HG03175 (cell line): ENCODE measurements around the gene DENND1A.

ENCODE experiments used
- ATAC-seq: cut with Tn5 transposase; IDR thresholded peaks from one replicate; pipeline ENCODE4 v1.9.1; 2021; ENCODE audit warnings: mild to moderate bottlenecking, moderate library complexity; ENCODE audit not compliant: unreplicated experiment

Gene DENND1A

GRCh38 chr9:123480791-123481190 lies 449.1 kb downstream of the DENND1A start:
- no peak for ATAC-seq

GRCh38 chr9:123480096-123480495 lies 449.8 kb downstream of the DENND1A start:
- no peak for ATAC-seq

- ATAC-seq: no peak
Measured at GRCh38 chr9:123478967-123479602, 450.8 kb downstream of the DENND1A start.

- ATAC-seq: no peak
Measured at GRCh38 chr9:123478160-123478559, 451.8 kb downstream of the DENND1A start.

GRCh38 chr9:123475407-123475806 lies 454.5 kb downstream of the DENND1A start:
- ATAC-seq: no peak

- ATAC-seq: no peak
Measured at GRCh38 chr9:123472862-123473614, 456.9 kb downstream of the DENND1A start.

GRCh38 chr9:123471843-123472570 lies 457.9 kb downstream of the DENND1A start:
- ATAC-seq: no peak

- no peak for ATAC-seq
Measured at GRCh38 chr9:123470991-123471770, 458.7 kb downstream of the DENND1A start.

GRCh38 chr9:123470121-123470782 lies 459.7 kb downstream of the DENND1A start:
- no peak for ATAC-seq

- ATAC-seq: no peak
Measured at GRCh38 chr9:123469282-123469681, 460.6 kb downstream of the DENND1A start.

GRCh38 chr9:123468541-123468940 lies 461.4 kb downstream of the DENND1A start:
- no peak for ATAC-seq

- ATAC-seq: no peak
Measured at GRCh38 chr9:123465304-123465703, 464.6 kb downstream of the DENND1A start.

- no peak for ATAC-seq
Measured at GRCh38 chr9:123460091-123460490, 469.8 kb downstream of the DENND1A start.

GRCh38 chr9:123457583-123457982 lies 472.3 kb downstream of the DENND1A start:
- no peak for ATAC-seq

- ATAC-seq: no peak
Measured at GRCh38 chr9:123456011-123456410, 473.9 kb downstream of the DENND1A start.

- no peak for ATAC-seq
Measured at GRCh38 chr9:123455187-123455586, 474.7 kb downstream of the DENND1A start.

- no peak for ATAC-seq
Measured at GRCh38 chr9:123454361-123454760, 475.6 kb downstream of the DENND1A start.

- no peak for ATAC-seq
Measured at GRCh38 chr9:123453831-123454321, 476.1 kb downstream of the DENND1A start.

GRCh38 chr9:123453076-123453667 lies 476.8 kb downstream of the DENND1A start:
- no peak for ATAC-seq

- no peak for ATAC-seq
Measured at GRCh38 chr9:123450996-123451395, 478.9 kb downstream of the DENND1A start.
